ENCODE results near the gene CCK.
A peak's percentile ranks its signal among the peaks of the same experiment; 100 is the strongest.

Gene CCK

DNA sequence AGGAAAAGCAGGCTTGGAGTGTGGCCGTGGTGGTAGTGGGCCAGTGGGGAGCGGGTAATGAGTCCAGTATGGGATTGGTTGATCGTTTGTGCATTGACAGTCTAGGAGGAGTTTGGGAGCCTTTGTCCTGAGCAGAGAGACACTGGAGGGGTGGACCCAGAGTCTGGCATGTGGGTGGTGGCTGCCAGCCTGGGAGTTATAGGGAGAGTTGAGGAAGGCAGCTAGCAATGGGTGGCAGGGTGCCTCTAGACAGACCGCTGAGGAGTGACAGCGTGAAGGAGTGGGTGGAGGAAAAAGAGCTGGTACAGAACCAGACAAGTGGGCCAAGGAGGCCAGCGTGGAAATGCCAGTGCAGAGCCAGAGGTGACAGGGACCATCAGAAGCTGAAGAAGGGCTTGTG, 1.9 kb upstream of the CCK start:
- no peak for DNase-seq (ENCODE audit: low spot score)

DNA sequence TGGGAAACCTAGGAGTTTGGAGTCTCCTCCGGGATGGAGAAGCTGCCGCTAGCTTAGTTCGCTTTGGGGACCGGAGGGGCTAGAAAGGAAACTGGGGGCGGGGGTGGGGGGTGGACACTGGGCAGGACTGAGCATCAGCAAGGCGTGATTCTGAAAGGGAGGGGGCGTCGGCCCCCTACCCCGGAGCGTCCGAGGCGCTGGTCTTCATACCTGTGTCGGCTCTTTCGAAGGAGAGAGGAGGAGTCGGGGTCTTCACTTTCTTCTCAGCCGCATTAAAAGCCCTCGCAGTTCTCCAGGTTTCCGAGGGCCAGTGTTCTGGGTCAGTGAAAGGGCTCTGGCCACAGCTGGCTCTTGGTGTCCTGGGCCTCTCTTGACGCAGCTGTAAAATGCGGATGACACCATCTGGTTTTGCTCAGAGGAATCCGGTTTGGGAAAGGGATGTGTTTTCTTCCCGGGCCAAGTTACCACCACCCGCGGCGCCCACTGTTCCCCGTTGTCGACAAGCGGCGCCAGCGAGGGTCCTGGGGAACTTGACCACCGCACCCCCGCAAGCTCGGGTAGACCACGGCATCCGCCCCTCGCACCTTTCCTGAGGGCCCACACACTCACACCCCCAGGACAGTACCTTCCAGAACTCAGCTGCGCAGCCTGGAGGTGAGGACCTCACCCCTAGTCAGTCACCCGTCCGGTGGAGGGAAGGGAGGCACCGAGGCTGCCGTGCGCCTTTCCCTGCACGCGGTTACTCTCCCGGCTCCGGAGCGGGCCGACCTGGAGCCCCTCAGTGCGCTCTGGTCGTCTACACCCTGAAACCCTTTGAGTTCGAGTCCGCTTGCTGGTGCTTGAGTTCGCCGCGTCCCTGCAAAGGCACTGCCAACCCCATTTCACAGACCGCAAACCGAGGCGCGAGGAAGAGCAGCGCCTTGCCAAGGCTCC, 660 bp downstream of the CCK start:
- DNase-seq (ENCODE audit: low spot score), result no peak

DNA sequence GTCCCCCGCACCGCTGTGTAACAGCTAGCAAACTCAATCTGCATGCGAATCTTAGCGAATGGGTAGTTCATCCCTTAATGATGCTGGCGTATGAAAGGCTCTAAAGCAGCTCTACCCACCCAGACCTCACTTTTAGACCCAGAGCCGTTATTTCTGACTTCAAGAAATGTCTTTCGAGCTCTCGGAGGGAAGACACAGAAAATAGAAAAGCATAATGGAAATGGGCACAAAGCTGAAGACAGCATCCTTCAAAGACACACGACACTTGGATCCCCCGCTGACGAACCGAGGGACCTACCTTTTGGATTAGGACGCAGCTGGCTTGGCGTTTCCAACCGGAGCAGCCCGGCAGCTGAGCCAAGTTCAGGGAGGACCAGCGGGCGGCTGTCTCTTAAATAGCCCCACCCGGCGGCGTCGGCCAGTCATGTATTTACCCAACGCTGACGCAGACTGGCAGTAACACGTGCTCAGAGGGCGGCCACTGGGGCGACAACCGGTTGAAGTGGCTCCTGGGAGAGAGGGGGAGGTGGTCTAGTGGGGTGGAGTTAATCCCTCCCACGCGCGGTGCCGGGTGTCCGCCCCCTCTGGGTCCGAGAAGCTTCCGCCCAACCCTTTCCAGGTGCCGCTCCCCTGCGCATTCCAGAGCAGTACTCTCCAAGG, 1.5 kb downstream of the CCK start:
- DNase-seq (ENCODE audit: low spot score), result no peak

DNA sequence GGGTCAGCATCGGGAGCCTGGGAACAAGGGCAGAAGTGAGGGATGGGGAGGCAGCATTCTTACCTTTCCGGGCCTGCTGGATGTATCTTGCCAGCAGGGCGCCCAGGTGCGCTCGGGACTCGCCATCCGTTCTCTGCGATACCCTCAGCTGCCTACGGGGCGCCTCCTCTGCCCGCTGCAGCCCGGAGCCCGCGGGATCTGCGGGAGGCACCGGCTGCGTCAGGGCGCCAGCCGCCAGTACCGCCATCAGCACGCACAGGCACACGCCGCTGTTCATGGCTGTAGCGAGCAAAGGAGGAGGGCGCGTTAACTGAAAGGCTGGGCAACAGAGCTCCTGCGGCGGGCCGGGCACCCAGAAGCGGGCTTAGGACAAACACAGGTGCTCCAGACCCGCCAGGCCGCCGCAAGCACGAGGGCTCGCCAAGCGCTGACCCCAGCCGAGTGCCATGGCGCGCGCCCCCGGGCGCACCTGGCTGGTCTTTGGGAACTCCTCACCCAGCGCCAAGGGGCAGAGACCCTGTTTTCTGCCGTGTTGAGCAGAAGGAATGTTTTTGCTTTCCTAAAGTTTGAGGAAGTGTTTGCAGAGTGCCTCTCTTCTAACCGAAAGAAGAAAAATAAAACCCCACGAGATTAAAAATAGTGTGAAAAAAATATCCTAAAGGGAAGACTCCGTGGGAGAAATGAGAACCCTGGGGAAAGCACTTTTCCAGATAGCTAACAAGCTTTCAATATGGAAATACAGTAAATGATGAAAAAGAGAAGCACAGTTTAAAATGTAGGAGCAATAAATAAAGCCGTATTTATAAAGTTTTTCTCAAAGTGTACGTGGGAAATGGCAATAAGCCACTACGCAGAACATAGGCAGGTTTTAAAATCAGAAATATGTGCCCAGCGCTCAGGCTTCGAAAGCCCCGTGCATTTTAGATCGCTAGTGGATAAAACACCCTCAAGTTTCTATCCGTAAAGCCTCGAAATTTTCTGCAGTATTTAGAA, 2.3 kb downstream of the CCK start:
- no peak for DNase-seq (ENCODE audit: low spot score)

DNA sequence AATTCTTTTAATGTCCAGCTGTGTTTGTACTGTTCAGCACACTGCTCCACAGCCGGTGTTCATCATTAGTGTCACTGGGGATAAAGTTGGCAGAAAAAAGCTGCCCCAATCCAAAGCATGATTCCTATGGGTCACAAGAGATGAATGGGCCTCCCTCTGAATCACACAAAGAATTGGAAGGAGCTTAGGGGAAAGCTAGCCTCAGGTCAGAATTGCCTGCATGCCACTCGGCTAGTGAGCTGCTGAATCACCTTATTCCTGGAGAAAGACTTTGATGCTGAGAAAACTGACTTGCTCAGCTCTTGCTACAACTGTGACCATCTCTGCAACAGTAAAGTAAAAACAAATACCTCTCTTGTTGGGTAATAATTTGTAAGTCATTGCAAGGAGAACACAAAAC, 3.5 kb downstream of the CCK start:
- no peak for DNase-seq (ENCODE audit: low spot score)

GRCh38 chr3:42257007-42257406, 9.0 kb downstream of the CCK start:
- DNase-seq (ENCODE audit: low spot score), result no peak

DNA sequence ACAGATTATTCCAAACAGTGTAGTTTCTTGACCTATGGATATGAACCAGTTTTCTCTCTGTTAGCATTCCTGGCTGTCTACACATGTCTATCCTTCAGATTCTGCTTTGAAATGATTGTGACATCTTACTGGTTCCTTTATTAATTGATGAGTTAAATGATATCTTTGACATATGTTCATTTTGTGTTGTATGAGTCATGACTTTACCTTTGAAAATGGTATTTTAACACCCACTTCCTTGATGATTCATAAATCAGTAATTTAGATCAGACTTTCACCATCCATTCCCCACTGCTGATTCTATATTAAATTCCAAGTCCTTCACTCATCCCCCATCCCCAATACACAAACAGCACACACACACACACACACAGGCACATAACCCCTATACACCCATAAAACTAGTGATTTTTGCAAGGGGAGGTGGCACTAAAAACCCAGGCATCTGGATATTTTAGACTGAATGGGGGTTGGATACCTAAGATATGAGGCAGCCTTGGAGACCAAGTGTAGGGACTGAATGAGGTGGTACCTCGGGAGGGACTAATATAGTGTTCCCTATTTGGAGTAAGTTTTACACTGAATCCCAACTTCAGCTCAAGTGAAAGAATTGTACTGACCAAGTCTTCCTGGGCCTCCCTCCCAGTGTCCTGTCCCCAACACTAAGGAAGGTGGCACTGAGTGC, 9.7 kb downstream of the CCK start:
- peak; percentile 28 for DNase-seq (ENCODE audit: low spot score)

DNA sequence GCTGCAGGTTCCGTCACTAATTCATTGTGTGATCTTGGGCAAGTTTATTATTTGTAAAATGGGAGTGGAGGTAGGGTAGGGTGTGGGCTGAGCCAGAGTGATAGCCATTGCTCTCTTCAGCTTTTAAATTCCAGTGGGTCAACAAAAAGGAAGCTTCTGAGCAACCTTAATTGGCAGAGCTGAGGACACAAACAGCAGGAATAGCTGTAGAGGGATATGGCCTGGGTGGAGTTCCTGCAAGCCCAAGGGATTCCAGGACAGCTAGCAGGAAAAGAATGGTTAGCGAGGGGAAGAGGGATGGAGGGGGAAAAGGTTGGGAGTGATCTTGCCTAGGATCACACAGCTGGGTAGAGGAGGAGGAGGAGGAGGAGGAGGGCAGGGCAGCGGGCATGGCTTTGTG, 11.4 kb downstream of the CCK start:
- DNase-seq (ENCODE audit: low spot score), result no peak

GRCh38 chr3:42250761-42251160, 15.2 kb downstream of the CCK start:
- no peak for DNase-seq (ENCODE audit: low spot score)

DNA sequence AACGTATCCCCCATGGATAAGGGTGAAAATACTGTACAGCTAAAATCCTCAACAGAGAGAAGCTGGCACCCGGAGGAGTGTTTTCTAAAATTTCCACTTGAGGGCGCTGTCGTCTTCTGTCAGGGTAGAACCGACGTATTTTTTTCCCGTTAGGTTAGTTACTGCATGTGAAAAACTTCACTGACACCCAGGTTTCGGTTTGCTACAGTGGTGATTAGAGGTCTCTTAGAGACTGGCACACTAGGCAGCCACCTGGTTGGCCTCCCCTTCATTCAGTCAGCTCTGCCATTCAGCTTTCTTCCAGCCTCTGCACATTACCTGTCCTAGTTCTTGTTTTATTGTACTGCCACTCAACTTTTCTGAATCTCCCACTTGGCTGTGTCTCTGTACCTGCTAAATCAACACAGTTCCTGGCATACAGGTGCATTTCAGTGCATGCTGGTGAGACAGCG, 18.4 kb downstream of the CCK start:
- peak; percentile 56 for DNase-seq (ENCODE audit: low spot score)

- DNase-seq (ENCODE audit: low spot score), result no peak
Measured at GRCh38 chr3:42246091-42246490, 19.9 kb downstream of the CCK start.

GRCh38 chr3:42236611-42237010, 29.4 kb downstream of the CCK start:
- no peak for DNase-seq (ENCODE audit: low spot score)

DNA sequence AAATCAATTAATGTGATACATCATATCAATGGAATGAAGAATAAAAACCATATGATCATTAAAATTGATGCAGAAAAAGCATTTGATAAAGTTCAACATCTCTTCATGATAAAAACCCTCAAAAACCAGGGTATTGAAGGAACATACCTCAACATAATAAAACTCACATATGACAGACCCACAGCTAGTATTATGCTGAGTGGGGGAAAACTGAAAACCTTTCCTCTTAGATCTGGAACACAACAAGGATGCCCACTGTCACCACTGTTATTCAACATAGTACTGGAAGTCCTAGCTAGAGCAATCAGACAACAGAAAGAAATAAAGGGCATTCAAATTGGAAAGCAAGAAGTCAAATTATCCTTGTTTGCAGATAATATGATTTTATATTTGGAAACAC, 30.5 kb downstream of the CCK start:
- DNase-seq (ENCODE audit: low spot score), result no peak

DNA sequence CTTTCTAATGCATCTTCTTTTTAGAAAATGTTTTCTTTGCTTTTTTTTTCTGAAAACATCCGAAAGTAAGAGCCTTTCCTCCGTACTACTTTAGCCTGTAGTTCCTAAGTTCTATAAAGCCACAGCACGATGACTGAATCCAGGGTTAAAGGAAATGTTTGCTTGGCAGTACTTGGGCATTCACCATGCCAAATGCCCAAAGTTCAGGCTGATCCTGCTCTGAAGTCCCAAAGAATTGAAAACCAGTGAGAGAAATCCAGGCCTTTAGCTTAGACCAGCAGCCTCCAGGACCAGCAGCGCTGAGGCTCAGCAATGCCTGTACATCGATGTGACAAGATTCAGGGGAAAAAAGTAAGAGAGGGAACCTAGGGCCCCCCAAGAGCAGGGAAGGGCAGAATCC, 35.1 kb downstream of the CCK start:
- DNase-seq (ENCODE audit: low spot score), result no peak

DNA sequence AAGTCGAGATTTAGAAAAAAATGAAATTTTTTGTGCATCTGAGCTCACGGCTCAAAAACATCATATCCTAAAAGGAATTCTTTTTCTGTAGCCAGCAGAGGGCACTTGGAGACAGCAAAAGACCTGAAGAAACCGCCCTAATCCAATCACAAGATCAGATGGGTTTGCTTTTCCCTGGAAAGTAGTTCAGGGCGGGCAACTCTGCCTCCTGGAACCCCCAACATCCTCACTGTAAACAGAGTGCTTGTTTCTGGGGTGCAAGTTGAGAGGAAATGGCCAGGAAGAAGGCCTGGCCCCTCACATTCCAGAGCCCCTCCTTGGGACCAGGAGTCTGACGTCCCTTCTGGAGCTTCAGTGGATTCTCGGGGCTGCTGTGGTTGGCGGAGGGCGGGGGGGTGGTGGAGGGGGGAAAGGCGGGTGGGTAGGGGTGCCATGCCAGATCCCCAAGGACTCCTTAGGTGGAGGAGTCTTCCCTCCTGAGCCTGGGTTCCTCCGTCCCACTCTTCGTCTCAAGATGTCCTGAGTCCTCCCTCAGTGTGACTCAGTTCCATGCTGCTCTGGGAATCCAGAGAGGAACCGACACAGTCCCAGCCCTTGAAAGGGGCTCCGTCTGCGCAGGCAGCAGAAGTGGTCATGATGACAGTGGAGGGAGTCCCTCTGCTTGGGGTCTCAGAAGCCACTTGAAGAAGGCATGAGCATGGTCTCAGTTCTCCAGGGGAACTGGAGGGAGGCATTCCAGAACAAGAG, 35.9 kb downstream of the CCK start:
- DNase-seq (ENCODE audit: low spot score), result peak; percentile 46

DNA sequence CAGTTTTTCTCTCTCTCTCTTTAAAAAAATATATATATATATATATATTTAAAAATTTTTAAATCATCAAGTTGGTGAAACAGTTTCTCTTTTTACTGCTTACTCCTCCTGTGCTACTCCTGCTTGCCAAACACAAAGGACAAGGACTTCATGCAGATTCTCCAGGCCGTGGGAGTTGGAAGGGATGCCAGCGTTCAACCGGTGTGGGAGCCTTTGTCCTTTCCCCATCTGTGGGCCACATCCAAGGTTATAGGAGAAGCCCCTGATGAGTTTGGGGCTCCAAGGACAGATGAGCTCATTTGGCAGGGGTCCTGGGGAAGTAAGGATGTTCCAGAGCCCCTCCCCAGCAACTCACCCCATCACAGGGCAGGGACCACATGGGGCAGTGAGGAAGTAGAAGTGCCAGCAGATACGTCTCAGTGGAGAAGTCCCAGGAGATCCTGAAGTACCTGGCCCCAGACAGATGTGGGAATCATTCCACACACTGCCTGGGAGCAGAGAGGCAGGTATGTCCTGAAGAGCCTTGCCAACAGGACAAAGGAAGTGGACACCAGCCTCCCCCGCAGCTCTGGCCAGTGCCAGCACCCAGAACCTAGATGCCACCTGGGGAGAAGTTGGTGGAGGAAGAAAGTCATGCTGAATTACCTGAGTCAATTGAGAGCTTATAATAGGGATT, 36.6 kb downstream of the CCK start:
- DNase-seq (ENCODE audit: low spot score), result no peak

GRCh38 chr3:42228796-42229195, 37.2 kb downstream of the CCK start:
- no peak for DNase-seq (ENCODE audit: low spot score)

DNA sequence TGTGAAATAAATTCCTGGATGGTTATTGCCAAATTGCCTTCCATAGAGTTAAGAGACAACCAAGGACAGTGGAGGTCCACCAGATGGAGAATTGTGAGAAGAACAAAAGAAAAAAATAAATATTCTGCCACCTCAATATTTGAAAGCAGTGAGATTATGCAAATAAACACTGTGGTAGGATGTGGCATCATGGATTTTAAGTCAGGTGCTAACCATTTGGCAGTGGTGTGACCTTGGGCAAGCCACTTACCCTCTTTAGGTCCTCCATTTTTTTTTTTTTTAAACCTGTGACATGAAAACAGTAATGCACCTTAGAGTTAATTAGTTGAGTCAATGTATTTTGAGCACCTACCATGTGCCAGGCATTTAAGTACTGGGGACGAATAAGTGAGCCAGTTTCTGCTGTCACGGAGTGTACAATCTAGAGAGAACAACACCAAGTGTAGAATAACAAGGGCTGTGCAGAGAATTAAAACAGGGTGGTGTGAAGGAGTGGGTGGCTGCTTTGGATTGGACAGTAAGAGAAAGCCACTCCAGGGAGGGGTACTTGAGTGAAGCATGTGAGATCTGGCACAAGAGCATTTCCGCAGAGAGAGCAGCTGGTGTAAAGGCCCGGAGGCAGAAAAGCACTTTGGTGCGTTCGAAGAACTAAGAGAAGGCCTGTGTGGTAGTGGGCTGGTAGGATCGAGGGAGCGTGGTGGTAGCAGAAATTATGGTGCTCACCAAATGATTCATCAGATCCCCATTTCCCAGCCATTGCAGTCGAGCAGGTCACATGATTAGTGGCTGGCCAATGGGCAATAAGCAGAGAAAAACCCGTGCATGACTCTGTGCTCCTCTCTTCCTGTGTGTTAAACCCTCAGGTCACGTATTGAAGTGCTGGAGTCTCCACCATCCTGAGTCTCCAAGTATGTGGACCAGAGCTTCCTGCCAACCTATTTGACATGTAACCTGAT, 39.2 kb downstream of the CCK start:
- DNase-seq (ENCODE audit: low spot score), result no peak
